Kidney epithelial cell (primary cell): ENCODE data around the gene RPL31. TPM values are rescaled to one million over a fixed set of nuclear protein-coding genes. Genes with fewer than 3 reads are reported as not detected.

Source experiments
- DNase-seq: peaks from one replicate; pipeline ENCODE4 v3.0.0-alpha.2; 2010; ENCODE audit warnings: low read depth
- H3K27me3 ChIP-seq: 2 replicates; pipeline ENCODE4 v1.6.0; 2011; ENCODE audit warnings: low read length; ENCODE audit not compliant: control insufficient read depth, insufficient read depth
- H3K36me3 ChIP-seq: 2 replicates; pipeline ENCODE4 v1.5.1; 2011; ENCODE audit warnings: low read length; ENCODE audit not compliant: control insufficient read depth, insufficient read depth
- H3K4me3 ChIP-seq: 2 replicates; pipeline ENCODE4 v1.5.1; 2011; ENCODE audit warnings: low read depth, mild to moderate bottlenecking, control low read depth, low read length
- CTCF ChIP-seq: IDR thresholded peaks from 2 replicates; pipeline ENCODE4 v1.5.1; 2011; ENCODE audit warnings: mild to moderate bottlenecking, moderate library complexity, low read length, control low read depth, inconsistent platforms; ENCODE audit not compliant: insufficient read depth, poor library complexity, severe bottlenecking
- total RNA-seq: library from RNA; depleted of rRNA; stranded (reverse); fragments of >200 nt; gene quantifications from 2 replicates; pipeline ENCODE4 v1.2.3, GENCODE V29; 2015

Gene RPL31
- total RNA-seq, 1 donor from 2014 or later = 1,472 TPM

GRCh38 chr2:101037161-101037755 is 35.2 kb downstream of the RPL31 start:
- no peak for DNase-seq
- no peak overlapping the region for H3K4me3 ChIP-seq
- H3K36me3 ChIP-seq = peaks cover 2% of the 10 kb centered on the region
- no peak for TF ChIP-seq CTCF
- H3K27me3 ChIP-seq = no peaks in the 10 kb centered on the region

GRCh38 chr2:101038455-101039255 is 36.6 kb downstream of the RPL31 start:
- peak; percentile 61 for TF ChIP-seq CTCF
- H3K27me3 ChIP-seq = no peaks in the 10 kb centered on the region
- no peak for DNase-seq
- H3K36me3 ChIP-seq = peaks cover 2% of the 10 kb centered on the region
- H3K4me3 ChIP-seq = no peak overlapping the region

DNA sequence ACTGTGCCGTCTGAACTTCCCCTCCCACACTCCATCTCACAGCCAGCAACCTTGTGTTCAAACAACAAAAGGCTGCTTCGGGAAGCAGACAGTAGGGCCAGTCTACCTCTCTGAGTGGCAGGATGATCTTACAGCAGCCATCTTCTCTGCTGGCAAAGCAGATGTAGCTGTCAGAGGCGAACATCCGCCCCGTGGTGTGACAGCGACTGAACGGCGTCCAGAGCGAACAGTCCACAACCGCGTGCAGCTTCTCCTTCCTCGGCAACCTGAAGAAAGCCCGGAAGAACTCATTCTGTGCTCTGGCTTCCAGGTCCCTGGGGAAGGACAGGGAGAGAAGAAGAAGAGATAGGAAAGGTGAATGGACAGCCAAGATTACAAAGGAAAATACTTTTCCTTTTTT is 38.0 kb downstream of the RPL31 start:
- TF ChIP-seq CTCF = no peak
- DNase-seq = no peak
- no peaks in the 10 kb centered on the region for H3K36me3 ChIP-seq
- no peaks in the 10 kb centered on the region for H3K27me3 ChIP-seq
- H3K4me3 ChIP-seq = no peak overlapping the region

DNA sequence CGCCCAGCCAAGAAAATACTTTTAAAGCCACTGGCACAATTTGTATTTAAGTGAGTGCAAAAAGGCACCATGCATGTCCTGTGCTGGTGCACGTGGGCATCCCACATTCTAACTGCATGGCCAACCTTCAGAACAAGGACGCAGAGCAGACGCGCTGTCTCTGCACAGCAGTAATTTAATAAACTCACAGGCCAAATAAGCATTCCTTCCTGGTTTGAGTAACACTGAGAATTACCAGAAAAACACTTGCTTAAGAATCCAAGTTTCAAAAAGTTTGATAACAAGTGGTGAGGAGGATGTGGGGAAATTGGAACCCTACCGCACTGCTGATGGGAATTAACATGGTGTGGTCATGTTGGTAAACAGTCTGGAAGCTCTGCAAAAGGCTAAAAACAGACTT is 38.7 kb downstream of the RPL31 start:
- Histone ChIP-seq H3K36me3 (no peaks in the 10 kb centered on the region), H3K27me3 (no peaks in the 10 kb centered on the region), H3K4me3 (no peak overlapping the region)
- TF ChIP-seq CTCF = no peak
- no peak for DNase-seq

GRCh38 chr2:101041413-101041812 is 39.3 kb downstream of the RPL31 start:
- H3K4me3 ChIP-seq = no peak overlapping the region
- DNase-seq = no peak
- TF ChIP-seq CTCF = no peak
- no peaks in the 10 kb centered on the region for H3K27me3 ChIP-seq
- H3K36me3 ChIP-seq = no peaks in the 10 kb centered on the region
